ENCODE results near the gene P2RX4.

GRCh38 chr12:121166356-121166755, 43.6 kb upstream of the P2RX4 start:
- TF ChIP-seq YY1 (IDR thresholded peaks at IDR 0.05; ENCODE audit: insufficient read depth, insufficient read length) (no peak), ZNF274 (IDR thresholded peaks at IDR 0.05; ENCODE audit: low read depth, low read length) (no peak), SUZ12 (IDR thresholded peaks at IDR 0.05; ENCODE audit: extremely low read depth, insufficient read depth, insufficient read length) (no peak)
